DND-41 (cell line): ENCODE measurements around the gene STK24.

Source experiments
- ATAC-seq: fragments of 200-7000 bp; cut with Tn5 transposase; 3 replicates; pipeline ENCODE4 v1.9.1; 2021; ENCODE audit warnings: low read depth; ENCODE audit not compliant: insufficient read depth
- DNase-seq: peaks from one replicate; pipeline ENCODE4 v3.0.0-alpha.2; 2020
- H2AFZ ChIP-seq: 2 replicates; pipeline ENCODE4 v1.6.0; 2012; ENCODE audit warnings: low read depth, low read length
- H3K27ac ChIP-seq: 2 replicates; pipeline ENCODE4 v1.5.1; 2012; ENCODE audit warnings: low read length, inconsistent platforms
- H3K27me3 ChIP-seq: fragments of 200-600 bp; sonication (generic); 2 replicates; pipeline ENCODE4 v1.6.0; 2012; ENCODE audit warnings: low read length, mild to moderate bottlenecking, inconsistent platforms; ENCODE audit not compliant: insufficient read depth, poor library complexity
- H3K36me3 ChIP-seq: 2 replicates; pipeline ENCODE4 v1.5.1; 2012; ENCODE audit warnings: low read length, inconsistent platforms; ENCODE audit not compliant: insufficient read depth
- H3K4me1 ChIP-seq: 2 replicates; pipeline ENCODE4 v1.5.1; 2012; ENCODE audit warnings: mild to moderate bottlenecking, low read length; ENCODE audit not compliant: insufficient read depth
- H3K4me2 ChIP-seq: 2 replicates; pipeline ENCODE4 v1.6.0; 2012; ENCODE audit warnings: mild to moderate bottlenecking, moderate library complexity, low read length, inconsistent platforms; ENCODE audit not compliant: insufficient read depth
- H3K4me3 ChIP-seq, 2 experiments: fragments of 200-600 bp in 1 of 2; shearing (Covaris generic) in 1 of 2; 2 replicates each; pipeline ENCODE4 v1.5.1; 2012 to 2016; ENCODE audit warnings: inconsistent platforms in 2 of 2, low read length in 2 of 2, mild to moderate bottlenecking in 2 of 2, low read depth in 1 of 2, moderate library complexity in 1 of 2
- H3K79me2 ChIP-seq: 2 replicates; pipeline ENCODE4 v1.6.0; 2012; ENCODE audit warnings: low read length, inconsistent platforms; ENCODE audit not compliant: insufficient read depth
- H3K9ac ChIP-seq: 2 replicates; pipeline ENCODE4 v1.6.0; 2012; ENCODE audit warnings: low read depth, mild to moderate bottlenecking, inconsistent platforms, low read length, moderate library complexity
- H3K9me3 ChIP-seq: 2 replicates; pipeline ENCODE4 v1.5.1; 2012; ENCODE audit warnings: low read length, moderate library complexity, mild to moderate bottlenecking, inconsistent platforms; ENCODE audit not compliant: insufficient read depth, severe bottlenecking
- H4K20me1 ChIP-seq: 2 replicates; pipeline ENCODE4 v1.6.0; 2012; ENCODE audit warnings: low read length; ENCODE audit not compliant: insufficient read depth
- CTCF ChIP-seq: IDR thresholded peaks from 2 replicates; pipeline ENCODE4 v1.5.1; 2012; ENCODE audit warnings: borderline replicate concordance, low read length, moderate library complexity, mild to moderate bottlenecking; ENCODE audit not compliant: poor library complexity, severe bottlenecking; ENCODE audit errors: extremely low read depth
- EZH2 ChIP-seq: IDR thresholded peaks from 3 replicates; pipeline ENCODE4 v1.6.1; 2012; ENCODE audit warnings: borderline replicate concordance, low read depth, mild to moderate bottlenecking, moderate library complexity, low read length, inconsistent platforms; ENCODE audit not compliant: severe bottlenecking

Gene STK24

GRCh38 chr13:98525456-98526181 lies 51.3 kb downstream of the STK24 start:
- TF ChIP-seq CTCF (no peak), EZH2 (no peak)
- Histone ChIP-seq H3K4me1 (no peaks in the 10 kb centered on the region), H3K27me3 (no peaks in the 10 kb centered on the region), H3K27ac (no peak overlapping the region), H2AFZ (no peak overlapping the region), H3K9me3 (no peaks in the 10 kb centered on the region), H4K20me1 (peaks cover 100% of the 10 kb centered on the region), H3K79me2 (peaks cover 100% of the 10 kb centered on the region), H3K4me3 (no peak overlapping the region), H3K4me2 (no peak overlapping the region), H3K9ac (no peak overlapping the region), H3K36me3 (no peaks in the 10 kb centered on the region)
- ATAC-seq (no peak), DNase-seq (no peak)

- DNase-seq (no peak), ATAC-seq (no peak)
- H3K79me2 ChIP-seq: peaks cover 100% of the 10 kb centered on the region
- TF ChIP-seq CTCF: no peak
- no peak for TF ChIP-seq EZH2
- H3K4me2 ChIP-seq: no peak overlapping the region
- H3K27me3 ChIP-seq: no peaks in the 10 kb centered on the region
- H4K20me1 ChIP-seq: peaks cover 100% of the 10 kb centered on the region
- no peak overlapping the region for H2AFZ ChIP-seq
- H3K4me3 ChIP-seq: no peak overlapping the region
- H3K9me3 ChIP-seq: no peaks in the 10 kb centered on the region
- no peak overlapping the region for H3K27ac ChIP-seq
- no peaks in the 10 kb centered on the region for H3K36me3 ChIP-seq
- H3K9ac ChIP-seq: no peak overlapping the region
- H3K4me1 ChIP-seq: no peaks in the 10 kb centered on the region
Measured at GRCh38 chr13:98524793-98525192, 52.1 kb downstream of the STK24 start.

GRCh38 chr13:98524391-98524790 lies 52.5 kb downstream of the STK24 start:
- Histone ChIP-seq H3K9ac (no peak overlapping the region), H3K27me3 (no peaks in the 10 kb centered on the region), H3K4me3 (no peak overlapping the region), H3K9me3 (no peaks in the 10 kb centered on the region), H2AFZ (no peak overlapping the region), H3K36me3 (no peaks in the 10 kb centered on the region), H3K4me2 (no peak overlapping the region), H3K27ac (no peak overlapping the region), H4K20me1 (peaks cover 100% of the 10 kb centered on the region), H3K4me1 (no peaks in the 10 kb centered on the region), H3K79me2 (peaks cover 100% of the 10 kb centered on the region)
- DNase-seq: no peak
- no peak for ATAC-seq
- no peak for TF ChIP-seq CTCF
- no peak for TF ChIP-seq EZH2
